Transverse colon (tissue), 4 donors: ENCODE measurements around the gene PUM2.

ENCODE experiments used
- POLR2A ChIP-seq: fragments of 450-650 bp; IDR thresholded peaks from one replicate; pipeline ENCODE4 v1.6.1; 2016; ENCODE audit warnings: antibody characterized with exemption, mild to moderate bottlenecking, moderate library complexity
- POLR2AphosphoS5 ChIP-seq, 3 donors: sonication (generic); formaldehyde crosslinking; IDR thresholded peaks; one replicate each; pipeline ENCODE4 v1.6.1; 2016; ENCODE audit warnings: antibody characterized with exemption in 3 of 3
- TF ChIP-seq, protein P1 (sequence below), 5 experiments: fragments of 200-600 bp in 3 of 5; fragments of 450-650 bp in 2 of 5; sonication (generic) in 3 of 5; IDR thresholded peaks; 1 replicate in 2 of 5; 2 replicates in 3 of 5; pipeline ENCODE4 v1.5.1; 2016 to 2017; ENCODE audit warnings: antibody characterized with exemption in 5 of 5, inconsistent platforms in 3 of 5, mild to moderate bottlenecking in 2 of 5, moderate library complexity in 1 of 5

DNA sequence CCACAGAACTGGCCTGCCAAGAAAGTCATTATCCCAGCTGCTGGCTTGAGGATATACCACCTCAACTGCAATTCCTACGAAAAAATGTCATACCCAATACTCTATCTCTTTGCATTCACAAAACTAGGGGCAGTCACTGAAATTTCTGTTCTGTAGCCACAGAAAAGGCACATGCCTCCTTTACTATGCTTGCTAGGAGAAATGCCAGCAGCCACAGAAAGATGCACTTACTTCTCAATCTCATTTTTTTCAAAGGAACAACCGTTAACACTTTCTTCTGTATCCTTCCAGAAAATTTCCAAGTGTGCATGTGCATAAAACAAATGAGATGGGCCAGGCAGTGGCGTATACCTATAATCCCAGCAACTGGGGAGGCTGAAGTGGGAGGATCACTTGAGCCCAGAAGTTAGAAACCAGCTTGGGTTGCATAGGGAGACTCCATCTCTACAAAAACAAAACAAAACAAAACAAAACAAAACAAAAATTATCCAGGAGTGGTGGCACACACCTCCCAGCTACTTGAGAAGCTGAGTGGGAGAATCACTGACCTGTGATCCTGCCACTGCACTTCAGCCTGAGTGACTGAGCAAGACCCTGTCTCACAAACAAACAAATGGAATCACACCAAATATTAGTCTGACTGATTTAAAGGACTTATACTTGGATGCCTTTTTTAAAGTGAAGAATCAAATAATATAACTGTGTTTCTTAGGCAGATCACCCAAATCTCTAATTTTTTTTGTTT, 22.4 kb upstream of the PUM2 start:
- TF ChIP-seq, protein P1, sequence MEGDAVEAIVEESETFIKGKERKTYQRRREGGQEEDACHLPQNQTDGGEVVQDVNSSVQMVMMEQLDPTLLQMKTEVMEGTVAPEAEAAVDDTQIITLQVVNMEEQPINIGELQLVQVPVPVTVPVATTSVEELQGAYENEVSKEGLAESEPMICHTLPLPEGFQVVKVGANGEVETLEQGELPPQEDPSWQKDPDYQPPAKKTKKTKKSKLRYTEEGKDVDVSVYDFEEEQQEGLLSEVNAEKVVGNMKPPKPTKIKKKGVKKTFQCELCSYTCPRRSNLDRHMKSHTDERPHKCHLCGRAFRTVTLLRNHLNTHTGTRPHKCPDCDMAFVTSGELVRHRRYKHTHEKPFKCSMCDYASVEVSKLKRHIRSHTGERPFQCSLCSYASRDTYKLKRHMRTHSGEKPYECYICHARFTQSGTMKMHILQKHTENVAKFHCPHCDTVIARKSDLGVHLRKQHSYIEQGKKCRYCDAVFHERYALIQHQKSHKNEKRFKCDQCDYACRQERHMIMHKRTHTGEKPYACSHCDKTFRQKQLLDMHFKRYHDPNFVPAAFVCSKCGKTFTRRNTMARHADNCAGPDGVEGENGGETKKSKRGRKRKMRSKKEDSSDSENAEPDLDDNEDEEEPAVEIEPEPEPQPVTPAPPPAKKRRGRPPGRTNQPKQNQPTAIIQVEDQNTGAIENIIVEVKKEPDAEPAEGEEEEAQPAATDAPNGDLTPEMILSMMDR (IDR thresholded peaks at IDR 0.05) = no peak
- TF ChIP-seq POLR2AphosphoS5 (IDR thresholded peaks at IDR 0.05) (no peak), POLR2A (no peak)
